Measurements from ENCODE around the gene KIR3DL1.

The KIR3DL1 gene

DNA sequence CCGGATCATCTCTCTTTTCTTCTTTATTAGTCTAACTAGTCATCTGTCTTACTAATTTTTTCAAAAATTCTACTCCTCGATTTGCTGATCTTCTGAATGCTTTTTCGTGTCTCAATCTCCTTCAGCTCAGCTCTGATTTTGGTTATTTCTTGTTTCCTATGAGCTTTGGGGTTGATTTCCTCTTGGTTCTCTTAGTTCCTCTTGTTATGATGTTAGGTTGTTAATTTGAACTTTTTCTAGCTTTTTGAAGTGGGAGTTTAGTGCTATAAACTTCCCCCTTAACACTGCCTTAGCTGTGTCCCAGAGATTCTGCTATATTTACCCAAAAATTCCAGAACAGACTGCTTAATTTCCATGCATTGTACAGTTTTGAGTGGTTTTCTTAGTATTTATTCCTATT lies 61.2 kb downstream of the KIR3DL1 start:
- H3K4me3 ChIP-seq (ENCODE audit: control insufficient read depth, low read depth, low read length), result no peak overlapping the region
- TF ChIP-seq, protein P1, sequence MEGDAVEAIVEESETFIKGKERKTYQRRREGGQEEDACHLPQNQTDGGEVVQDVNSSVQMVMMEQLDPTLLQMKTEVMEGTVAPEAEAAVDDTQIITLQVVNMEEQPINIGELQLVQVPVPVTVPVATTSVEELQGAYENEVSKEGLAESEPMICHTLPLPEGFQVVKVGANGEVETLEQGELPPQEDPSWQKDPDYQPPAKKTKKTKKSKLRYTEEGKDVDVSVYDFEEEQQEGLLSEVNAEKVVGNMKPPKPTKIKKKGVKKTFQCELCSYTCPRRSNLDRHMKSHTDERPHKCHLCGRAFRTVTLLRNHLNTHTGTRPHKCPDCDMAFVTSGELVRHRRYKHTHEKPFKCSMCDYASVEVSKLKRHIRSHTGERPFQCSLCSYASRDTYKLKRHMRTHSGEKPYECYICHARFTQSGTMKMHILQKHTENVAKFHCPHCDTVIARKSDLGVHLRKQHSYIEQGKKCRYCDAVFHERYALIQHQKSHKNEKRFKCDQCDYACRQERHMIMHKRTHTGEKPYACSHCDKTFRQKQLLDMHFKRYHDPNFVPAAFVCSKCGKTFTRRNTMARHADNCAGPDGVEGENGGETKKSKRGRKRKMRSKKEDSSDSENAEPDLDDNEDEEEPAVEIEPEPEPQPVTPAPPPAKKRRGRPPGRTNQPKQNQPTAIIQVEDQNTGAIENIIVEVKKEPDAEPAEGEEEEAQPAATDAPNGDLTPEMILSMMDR (IDR thresholded peaks at IDR 0.05; ENCODE audit: control insufficient read depth, insufficient read depth, low read depth, low read length, missing control alignments), result no peak
- no peak for DNase-seq (ENCODE audit: low read depth)

Data from AG09309 (cell line).